ENCODE results near the gene SPINT1.

Gene SPINT1

GRCh38 chr15:40906091-40906990, 62.5 kb downstream of the SPINT1 start:
- Histone ChIP-seq H3K4me1 (ENCODE audit: insufficient read depth, insufficient read length) (peaks cover 17% of the 10 kb centered on the region), H3K27me3 (ENCODE audit: insufficient read depth, insufficient read length) (peaks cover 17% of the 10 kb centered on the region), H3K4me3 (ENCODE audit: insufficient read length, low read depth) (no peak overlapping the region), H3K9ac (ENCODE audit: insufficient read length, low read depth) (no peak overlapping the region), H3K9me3 (ENCODE audit: insufficient read depth, low read length) (no peaks in the 10 kb centered on the region), H3K36me3 (ENCODE audit: insufficient read depth, insufficient read length, low read length) (peaks cover 33% of the 10 kb centered on the region)
- TF ChIP-seq SUZ12 (IDR thresholded peaks at IDR 0.05; ENCODE audit: extremely low read depth, insufficient read depth, insufficient read length) (no peak), ZNF274 (IDR thresholded peaks at IDR 0.05; ENCODE audit: low read depth, low read length) (no peak)
- no peak for DNase-seq (ENCODE audit: low read depth, low spot score)

GRCh38 chr15:40906991-40907802, 63.3 kb downstream of the SPINT1 start:
- H3K9ac ChIP-seq (ENCODE audit: insufficient read length, low read depth) = no peak overlapping the region
- no peak for DNase-seq (ENCODE audit: low read depth, low spot score)
- no peak for TF ChIP-seq ZNF274 (IDR thresholded peaks at IDR 0.05; ENCODE audit: low read depth, low read length)
- no peak for TF ChIP-seq SUZ12 (IDR thresholded peaks at IDR 0.05; ENCODE audit: extremely low read depth, insufficient read depth, insufficient read length)
- no peak for TF ChIP-seq YY1 (IDR thresholded peaks at IDR 0.05; ENCODE audit: insufficient read depth, insufficient read length)
- H3K36me3 ChIP-seq (ENCODE audit: insufficient read depth, insufficient read length, low read length) = peaks cover 31% of the 10 kb centered on the region
- no peaks in the 10 kb centered on the region for H3K9me3 ChIP-seq (ENCODE audit: insufficient read depth, low read length)
- H3K4me3 ChIP-seq (ENCODE audit: insufficient read length, low read depth) = no peak overlapping the region
- H3K27me3 ChIP-seq (ENCODE audit: insufficient read depth, insufficient read length) = peaks cover 17% of the 10 kb centered on the region
- peaks cover 23% of the 10 kb centered on the region for H3K4me1 ChIP-seq (ENCODE audit: insufficient read depth, insufficient read length)
